ENCODE results near the gene C2CD4D.

The C2CD4D gene

GRCh38 chr1:151835596-151835995 is 4.0 kb downstream of the C2CD4D start:
- Histone ChIP-seq H3K27ac (ENCODE audit: insufficient read depth, low read length, poor library complexity, severe bottlenecking) (no peak overlapping the region), H3K36me3 (ENCODE audit: control insufficient read depth, insufficient read depth, low read length) (no peaks in the 10 kb centered on the region), H3K9me3 (ENCODE audit: control insufficient read depth, low read length) (no peaks in the 10 kb centered on the region), H3K4me1 (ENCODE audit: control insufficient read depth, insufficient read depth, low read length, poor library complexity, severe bottlenecking) (peaks cover 86% of the 10 kb centered on the region), H3K4me3 (ENCODE audit: insufficient read depth, low read depth, low read length, poor library complexity, severe bottlenecking) (no peak overlapping the region), H3K27me3 (replicated peaks; ENCODE audit: control insufficient read depth, insufficient read depth, low read length, poor library complexity, severe bottlenecking) (no peaks in the 10 kb centered on the region)
- no peak for DNase-seq

GRCh38 chr1:151834239-151834638 is 5.4 kb downstream of the C2CD4D start:
- Histone ChIP-seq H3K27ac (ENCODE audit: insufficient read depth, low read length, poor library complexity, severe bottlenecking) (peak overlapping the region; percentile 60), H3K36me3 (ENCODE audit: control insufficient read depth, insufficient read depth, low read length) (no peaks in the 10 kb centered on the region), H3K4me3 (ENCODE audit: insufficient read depth, low read depth, low read length, poor library complexity, severe bottlenecking) (peak overlapping the region; percentile 6), H3K9me3 (ENCODE audit: control insufficient read depth, low read length) (no peaks in the 10 kb centered on the region), H3K4me1 (ENCODE audit: control insufficient read depth, insufficient read depth, low read length, poor library complexity, severe bottlenecking) (peaks cover 88% of the 10 kb centered on the region), H3K27me3 (replicated peaks; ENCODE audit: control insufficient read depth, insufficient read depth, low read length, poor library complexity, severe bottlenecking) (no peaks in the 10 kb centered on the region)
- DNase-seq: no peak

- DNase-seq: no peak
- no peaks in the 10 kb centered on the region for H3K36me3 ChIP-seq (ENCODE audit: control insufficient read depth, insufficient read depth, low read length)
- peaks cover 88% of the 10 kb centered on the region for H3K4me1 ChIP-seq (ENCODE audit: control insufficient read depth, insufficient read depth, low read length, poor library complexity, severe bottlenecking)
- H3K9me3 ChIP-seq (ENCODE audit: control insufficient read depth, low read length): no peaks in the 10 kb centered on the region
- peak overlapping the region; percentile 6 for H3K4me3 ChIP-seq (ENCODE audit: insufficient read depth, low read depth, low read length, poor library complexity, severe bottlenecking)
- no peaks in the 10 kb centered on the region for H3K27me3 ChIP-seq (replicated peaks; ENCODE audit: control insufficient read depth, insufficient read depth, low read length, poor library complexity, severe bottlenecking)
- H3K27ac ChIP-seq (ENCODE audit: insufficient read depth, low read length, poor library complexity, severe bottlenecking): peak overlapping the region; percentile 60
Measured at GRCh38 chr1:151833172-151833900, 6.3 kb downstream of the C2CD4D start.

GRCh38 chr1:151832318-151832980 is 7.2 kb downstream of the C2CD4D start:
- Histone ChIP-seq H3K27ac (ENCODE audit: insufficient read depth, low read length, poor library complexity, severe bottlenecking) (peak overlapping the region; percentile 60), H3K27me3 (replicated peaks; ENCODE audit: control insufficient read depth, insufficient read depth, low read length, poor library complexity, severe bottlenecking) (no peaks in the 10 kb centered on the region), H3K36me3 (ENCODE audit: control insufficient read depth, insufficient read depth, low read length) (no peaks in the 10 kb centered on the region), H3K4me1 (ENCODE audit: control insufficient read depth, insufficient read depth, low read length, poor library complexity, severe bottlenecking) (peaks cover 88% of the 10 kb centered on the region), H3K9me3 (ENCODE audit: control insufficient read depth, low read length) (no peaks in the 10 kb centered on the region), H3K4me3 (ENCODE audit: insufficient read depth, low read depth, low read length, poor library complexity, severe bottlenecking) (no peak overlapping the region)
- no peak for DNase-seq

- no peaks in the 10 kb centered on the region for H3K27me3 ChIP-seq (replicated peaks; ENCODE audit: control insufficient read depth, insufficient read depth, low read length, poor library complexity, severe bottlenecking)
- H3K36me3 ChIP-seq (ENCODE audit: control insufficient read depth, insufficient read depth, low read length): no peaks in the 10 kb centered on the region
- no peak for DNase-seq
- H3K27ac ChIP-seq (ENCODE audit: insufficient read depth, low read length, poor library complexity, severe bottlenecking): peak within 1 kb of the TSS; percentile 66
- no peaks in the 10 kb centered on the region for H3K9me3 ChIP-seq (ENCODE audit: control insufficient read depth, low read length)
- H3K4me3 ChIP-seq (ENCODE audit: insufficient read depth, low read depth, low read length, poor library complexity, severe bottlenecking): peak within 1 kb of the TSS; percentile 47
- H3K4me1 ChIP-seq (ENCODE audit: control insufficient read depth, insufficient read depth, low read length, poor library complexity, severe bottlenecking): peaks cover 87% of the 10 kb centered on the region
Measured at GRCh38 chr1:151831605-151832004, 8.0 kb downstream of the C2CD4D start, which contains the start of gene RORC. TSS of gene RORC (minus strand) at chr1:151831802. CDS start at chr1:151831764, 38 bp downstream.

GRCh38 chr1:151831256-151831591 is 8.4 kb downstream of the C2CD4D start:
- Histone ChIP-seq H3K27me3 (replicated peaks; ENCODE audit: control insufficient read depth, insufficient read depth, low read length, poor library complexity, severe bottlenecking) (no peaks in the 10 kb centered on the region), H3K4me3 (ENCODE audit: insufficient read depth, low read depth, low read length, poor library complexity, severe bottlenecking) (peak overlapping the region; percentile 47), H3K27ac (ENCODE audit: insufficient read depth, low read length, poor library complexity, severe bottlenecking) (peak overlapping the region; percentile 66), H3K9me3 (ENCODE audit: control insufficient read depth, low read length) (no peaks in the 10 kb centered on the region), H3K4me1 (ENCODE audit: control insufficient read depth, insufficient read depth, low read length, poor library complexity, severe bottlenecking) (peaks cover 87% of the 10 kb centered on the region), H3K36me3 (ENCODE audit: control insufficient read depth, insufficient read depth, low read length) (no peaks in the 10 kb centered on the region)
- DNase-seq: no peak

GRCh38 chr1:151830055-151830454 is 9.6 kb downstream of the C2CD4D start:
- no peaks in the 10 kb centered on the region for H3K36me3 ChIP-seq (ENCODE audit: control insufficient read depth, insufficient read depth, low read length)
- H3K4me1 ChIP-seq (ENCODE audit: control insufficient read depth, insufficient read depth, low read length, poor library complexity, severe bottlenecking): peaks cover 85% of the 10 kb centered on the region
- H3K4me3 ChIP-seq (ENCODE audit: insufficient read depth, low read depth, low read length, poor library complexity, severe bottlenecking): peak overlapping the region; percentile 20
- no peak for DNase-seq
- peak overlapping the region; percentile 66 for H3K27ac ChIP-seq (ENCODE audit: insufficient read depth, low read length, poor library complexity, severe bottlenecking)
- H3K27me3 ChIP-seq (replicated peaks; ENCODE audit: control insufficient read depth, insufficient read depth, low read length, poor library complexity, severe bottlenecking): no peaks in the 10 kb centered on the region
- H3K9me3 ChIP-seq (ENCODE audit: control insufficient read depth, low read length): no peaks in the 10 kb centered on the region

GRCh38 chr1:151829352-151830046 is 10.1 kb downstream of the C2CD4D start:
- Histone ChIP-seq H3K27me3 (replicated peaks; ENCODE audit: control insufficient read depth, insufficient read depth, low read length, poor library complexity, severe bottlenecking) (no peaks in the 10 kb centered on the region), H3K4me3 (ENCODE audit: insufficient read depth, low read depth, low read length, poor library complexity, severe bottlenecking) (no peak overlapping the region), H3K9me3 (ENCODE audit: control insufficient read depth, low read length) (no peaks in the 10 kb centered on the region), H3K36me3 (ENCODE audit: control insufficient read depth, insufficient read depth, low read length) (no peaks in the 10 kb centered on the region), H3K4me1 (ENCODE audit: control insufficient read depth, insufficient read depth, low read length, poor library complexity, severe bottlenecking) (peaks cover 81% of the 10 kb centered on the region), H3K27ac (ENCODE audit: insufficient read depth, low read length, poor library complexity, severe bottlenecking) (peak overlapping the region; percentile 66)
- no peak for DNase-seq

GRCh38 chr1:151828921-151829320 is 10.7 kb downstream of the C2CD4D start:
- Histone ChIP-seq H3K9me3 (ENCODE audit: control insufficient read depth, low read length) (no peaks in the 10 kb centered on the region), H3K4me1 (ENCODE audit: control insufficient read depth, insufficient read depth, low read length, poor library complexity, severe bottlenecking) (peaks cover 78% of the 10 kb centered on the region), H3K4me3 (ENCODE audit: insufficient read depth, low read depth, low read length, poor library complexity, severe bottlenecking) (no peak overlapping the region), H3K36me3 (ENCODE audit: control insufficient read depth, insufficient read depth, low read length) (no peaks in the 10 kb centered on the region), H3K27ac (ENCODE audit: insufficient read depth, low read length, poor library complexity, severe bottlenecking) (peak overlapping the region; percentile 66), H3K27me3 (replicated peaks; ENCODE audit: control insufficient read depth, insufficient read depth, low read length, poor library complexity, severe bottlenecking) (no peaks in the 10 kb centered on the region)
- peak in 1 of 3 donors; percentile 23 for DNase-seq

GRCh38 chr1:151827853-151828252 is 11.8 kb downstream of the C2CD4D start:
- H3K4me1 ChIP-seq (ENCODE audit: control insufficient read depth, insufficient read depth, low read length, poor library complexity, severe bottlenecking): peaks cover 68% of the 10 kb centered on the region

More at GRCh38 chr1:151827853-151828252, 11.8 kb downstream of the C2CD4D start:
- no peaks in the 10 kb centered on the region for H3K27me3 ChIP-seq (replicated peaks; ENCODE audit: control insufficient read depth, insufficient read depth, low read length, poor library complexity, severe bottlenecking)
- no peaks in the 10 kb centered on the region for H3K36me3 ChIP-seq (ENCODE audit: control insufficient read depth, insufficient read depth, low read length)
- peak overlapping the region; percentile 18 for H3K4me3 ChIP-seq (ENCODE audit: insufficient read depth, low read depth, low read length, poor library complexity, severe bottlenecking)
- H3K9me3 ChIP-seq (ENCODE audit: control insufficient read depth, low read length): no peaks in the 10 kb centered on the region
- H3K27ac ChIP-seq (ENCODE audit: insufficient read depth, low read length, poor library complexity, severe bottlenecking): peak overlapping the region; percentile 66
- DNase-seq: no peak

Measured in effector memory CD4-positive, alpha-beta T cell (primary cell).